ENCODE measurements around the gene POLR2I. TPM values are rescaled to one million over a fixed set of nuclear protein-coding genes. Genes with fewer than 3 reads are reported as not detected.
"Not testable (repeated sequence)": the region's sequence is repeated elsewhere in the genome, so short reads cannot be mapped to it uniquely, and the experiment has no call there.

POLR2I gene
- total RNA-seq, 1 donor from 2014 or later = 51.9 TPM

- DNase-seq (ENCODE audit: extremely low read depth, low read depth, low spot score) = no peak
Observed at GRCh38 chr19:36101550-36102327, 12.9 kb downstream of the POLR2I start.

GRCh38 chr19:36100476-36100875 is 14.2 kb downstream of the POLR2I start:
- no peak for DNase-seq (ENCODE audit: extremely low read depth, low read depth, low spot score)

GRCh38 chr19:36099166-36099785 is 15.4 kb downstream of the POLR2I start:
- no peak for DNase-seq (ENCODE audit: extremely low read depth, low read depth, low spot score)

DNA sequence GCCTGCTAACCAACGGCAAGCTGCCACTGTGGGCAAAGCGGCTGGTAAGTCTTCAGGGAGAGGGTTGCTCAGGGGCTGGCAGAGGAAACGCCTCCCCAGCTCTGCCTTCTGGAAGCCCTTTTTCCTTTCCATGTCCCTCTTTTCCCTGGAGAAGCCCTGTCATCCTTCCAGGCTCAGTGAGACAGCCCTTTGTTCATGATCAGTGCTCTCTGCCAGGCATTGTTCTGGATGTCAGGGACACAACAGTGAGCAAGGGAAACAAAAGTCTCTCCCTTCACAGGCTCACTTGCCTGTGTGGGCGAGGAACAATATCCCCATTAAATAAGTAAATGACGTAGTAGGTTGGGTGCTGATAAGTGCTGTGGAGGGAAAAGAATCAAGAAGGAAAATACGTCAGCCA is 17.6 kb downstream of the POLR2I start:
- DNase-seq (ENCODE audit: extremely low read depth, low read depth, low spot score) = no peak

DNA sequence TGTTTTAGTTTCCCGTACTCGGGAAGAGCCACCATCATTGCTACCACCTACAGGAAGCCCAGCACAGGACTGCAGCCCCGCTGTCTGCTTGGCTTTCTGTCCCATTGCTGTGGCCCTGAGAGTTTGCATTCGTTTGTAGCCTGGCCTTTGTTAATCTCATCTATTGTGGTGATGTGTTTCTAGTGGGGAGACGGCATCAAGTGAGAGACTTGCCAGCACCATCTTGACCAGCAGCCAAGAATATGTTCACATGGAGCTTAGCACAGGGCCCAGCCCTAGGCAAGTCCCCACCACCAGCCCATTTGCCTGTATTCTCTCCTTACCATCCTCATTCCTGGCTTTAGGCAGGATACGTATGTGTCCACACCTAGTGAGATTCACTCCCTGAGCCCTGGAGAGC is 21.0 kb downstream of the POLR2I start:
- no peak for DNase-seq (ENCODE audit: extremely low read depth, low read depth, low spot score)

GRCh38 chr19:36093146-36093662 is 21.5 kb downstream of the POLR2I start:
- DNase-seq (ENCODE audit: extremely low read depth, low read depth, low spot score) = no peak

DNA sequence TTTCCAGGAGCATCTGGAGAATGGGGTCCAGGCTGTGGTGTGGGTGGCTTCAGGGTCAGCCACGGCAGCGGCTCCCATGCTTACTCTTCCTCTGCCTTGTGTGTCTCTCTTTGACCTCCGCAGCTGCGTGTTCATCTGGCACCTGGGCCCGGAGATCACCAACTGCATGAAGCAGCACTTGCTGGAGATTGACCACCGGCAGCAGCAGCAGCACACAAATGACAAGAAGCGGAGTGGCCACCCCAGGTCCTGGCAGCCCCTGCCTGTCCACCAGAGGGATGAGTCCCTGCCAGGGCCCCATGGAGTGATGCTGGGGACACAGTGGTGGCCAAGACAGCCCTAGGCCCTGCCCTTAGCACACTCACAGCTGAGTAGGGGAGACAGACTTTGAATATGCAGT is 22.1 kb downstream of the POLR2I start:
- no peak for DNase-seq (ENCODE audit: extremely low read depth, low read depth, low spot score)

GRCh38 chr19:36090910-36091695 is 23.6 kb downstream of the POLR2I start:
- no peak for DNase-seq (ENCODE audit: extremely low read depth, low read depth, low spot score)

DNA sequence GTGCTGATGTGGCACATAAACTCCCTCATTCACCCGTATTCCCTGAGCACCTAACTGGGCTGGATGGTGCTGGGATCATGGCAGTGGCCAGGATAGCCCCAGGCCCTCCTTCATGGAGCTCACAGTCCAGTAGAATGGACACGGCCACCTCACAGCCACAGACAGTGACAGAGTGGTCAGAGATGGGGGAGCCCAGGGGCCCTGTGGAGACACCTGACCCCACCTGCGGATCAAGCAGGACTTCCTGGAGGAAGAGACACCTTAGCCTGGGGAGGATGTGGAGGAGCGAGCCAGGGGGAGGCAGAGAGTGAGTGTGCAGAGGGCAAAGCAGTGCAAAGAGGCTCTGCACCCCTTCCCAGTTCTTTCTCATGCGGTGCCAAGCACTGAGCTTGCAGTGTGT is 24.8 kb downstream of the POLR2I start:
- no peak for DNase-seq (ENCODE audit: extremely low read depth, low read depth, low spot score)

DNA sequence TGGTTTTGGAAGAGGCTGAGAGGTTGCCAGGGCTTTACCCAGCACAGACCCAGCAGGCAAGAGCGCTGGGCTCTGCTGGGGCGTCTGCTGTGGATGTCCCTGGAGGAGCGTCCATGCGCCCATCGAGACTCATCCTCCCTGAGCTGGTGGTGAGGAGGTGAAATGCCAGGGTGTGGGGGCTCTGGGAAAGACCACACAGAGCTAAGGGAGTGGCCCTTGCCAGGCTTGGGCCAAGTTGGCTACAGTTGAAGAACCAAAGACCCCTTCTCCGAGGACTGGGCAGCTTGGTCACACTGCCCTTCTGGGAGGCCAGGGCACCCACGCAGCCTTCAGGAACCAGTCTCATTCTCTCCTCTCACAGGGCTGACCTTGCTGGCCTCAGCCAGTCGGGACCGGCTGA is 28.3 kb downstream of the POLR2I start:
- no peak for DNase-seq (ENCODE audit: extremely low read depth, low read depth, low spot score)

DNA sequence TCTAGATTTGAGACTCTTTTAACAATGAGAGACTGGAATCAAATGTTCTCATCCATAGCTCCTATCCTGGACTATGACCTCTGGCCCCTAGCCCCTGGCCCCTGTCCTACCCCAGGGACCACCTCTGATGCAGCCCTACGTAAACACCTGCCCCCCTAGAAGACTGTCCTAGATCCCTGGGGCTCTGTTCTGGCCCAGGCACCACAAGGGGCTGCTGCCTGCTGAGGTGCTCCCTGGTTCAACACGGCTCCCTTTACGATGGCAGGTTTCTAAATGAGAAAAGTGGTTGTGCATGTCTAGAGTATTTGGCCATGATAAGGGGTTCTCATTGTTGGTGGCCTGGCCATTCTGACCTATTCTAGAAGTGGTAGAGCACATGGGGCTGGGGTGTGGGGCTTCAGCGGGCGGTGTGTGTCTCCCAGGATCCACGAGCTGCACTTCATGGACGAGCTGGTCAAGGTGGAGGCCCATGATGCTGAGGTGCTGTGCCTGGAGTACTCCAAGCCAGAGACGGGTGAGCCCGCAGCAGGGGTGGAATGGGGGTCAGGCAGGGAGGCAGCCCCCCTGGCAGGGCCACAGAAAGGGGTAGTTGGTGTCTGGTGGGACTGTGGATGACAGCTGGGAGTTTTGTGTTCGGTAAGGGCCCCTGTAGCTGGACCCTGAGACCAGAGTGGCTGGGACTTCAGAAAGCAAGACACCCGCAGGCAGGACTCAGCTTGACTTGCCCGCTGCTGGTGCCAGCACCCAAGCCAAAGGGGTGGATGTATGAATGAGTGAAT is 30.3 kb downstream of the POLR2I start:
- no peak for DNase-seq (ENCODE audit: extremely low read depth, low read depth, low spot score)

GRCh38 chr19:36082916-36083315 is 31.8 kb downstream of the POLR2I start:
- DNase-seq (ENCODE audit: extremely low read depth, low read depth, low spot score) = no peak

GRCh38 chr19:36081894-36082293 is 32.8 kb downstream of the POLR2I start:
- DNase-seq (ENCODE audit: extremely low read depth, low read depth, low spot score) = no peak

DNA sequence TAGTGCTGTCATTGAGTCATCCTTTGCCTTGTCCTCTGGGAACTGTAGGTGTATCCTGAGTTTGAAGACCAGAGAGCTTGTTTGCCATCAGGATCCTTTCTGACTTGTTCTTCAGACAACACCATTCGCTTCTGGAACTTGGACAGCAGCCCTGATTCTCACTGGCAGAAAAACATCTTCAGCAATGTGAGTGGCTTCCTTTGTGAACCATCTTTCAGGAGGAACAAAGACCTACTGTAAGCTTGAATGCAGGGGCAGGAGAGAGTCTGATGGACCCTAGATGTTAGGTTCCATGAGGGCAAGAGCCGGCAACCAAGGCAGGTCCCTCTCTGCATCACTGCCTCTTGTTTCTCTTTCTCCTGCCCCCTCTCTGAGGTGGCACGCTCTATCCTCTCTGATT is 33.3 kb downstream of the POLR2I start:
- no peak for DNase-seq (ENCODE audit: extremely low read depth, low read depth, low spot score)

GRCh38 chr19:36079389-36079945 is 35.2 kb downstream of the POLR2I start:
- DNase-seq (ENCODE audit: extremely low read depth, low read depth, low spot score) = no peak

GRCh38 chr19:36073121-36073876 is 41.4 kb downstream of the POLR2I start:
- no peak for DNase-seq (ENCODE audit: extremely low read depth, low read depth, low spot score)

DNA sequence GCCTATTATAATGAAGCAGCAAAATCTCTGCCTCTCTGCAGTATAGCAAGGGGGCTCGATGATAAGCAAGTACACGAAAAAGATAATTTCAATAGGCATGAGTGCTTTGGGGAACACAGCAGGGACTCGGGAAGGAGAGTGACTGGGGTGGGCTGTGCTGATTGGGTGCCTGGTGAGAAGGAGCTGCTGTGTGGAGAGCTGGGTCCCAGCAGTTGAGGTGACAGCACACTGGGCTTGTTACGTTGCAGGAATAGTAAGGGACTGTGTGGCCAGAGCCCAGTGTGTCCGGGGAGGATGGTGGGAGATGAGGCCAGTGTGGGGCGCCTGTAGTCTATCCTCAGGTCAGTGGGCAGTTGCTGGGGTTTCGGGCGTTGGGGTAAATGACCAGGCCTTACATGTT is 42.6 kb downstream of the POLR2I start:
- DNase-seq (ENCODE audit: extremely low read depth, low read depth, low spot score) = no peak

- DNase-seq (ENCODE audit: extremely low read depth, low read depth, low spot score) = not testable (repeated sequence)
Observed at GRCh38 chr19:36068810-36069499, 45.7 kb downstream of the POLR2I start.

DNA sequence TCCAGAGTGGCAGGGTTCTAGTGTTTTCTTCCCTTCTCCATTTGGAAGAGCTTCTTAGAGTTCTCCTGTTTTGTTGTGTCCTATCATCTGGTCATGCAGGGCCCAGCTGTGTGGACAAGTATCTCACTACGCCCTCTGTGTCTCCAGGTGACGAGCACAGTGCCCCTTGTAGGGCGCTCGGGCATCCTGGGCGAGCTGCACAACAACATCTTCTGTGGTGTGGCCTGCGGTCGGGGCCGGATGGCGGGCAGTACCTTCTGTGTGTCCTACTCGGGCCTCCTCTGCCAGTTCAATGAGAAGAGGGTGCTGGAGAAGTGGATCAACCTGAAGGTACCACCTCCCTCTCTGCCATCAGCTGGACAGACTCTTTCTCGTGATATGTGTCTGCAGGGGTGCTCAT is 47.0 kb downstream of the POLR2I start:
- DNase-seq (ENCODE audit: extremely low read depth, low read depth, low spot score) = no peak

Measured in glomerular endothelial cell (primary cell).